Measurements from ENCODE around the gene DNA2.

The DNA2 gene

GRCh38 chr10:68385740-68386139 is 86.0 kb downstream of the DNA2 start:
- Histone ChIP-seq H3F3A (ENCODE audit: insufficient read depth) (no peaks in the 10 kb centered on the region), H3K79me2 (ENCODE audit: insufficient read depth, low read length) (no peaks in the 10 kb centered on the region), H3K9ac (ENCODE audit: low read length) (no peak overlapping the region), H3K9me3 (ENCODE audit: insufficient read depth, low read length) (no peaks in the 10 kb centered on the region), H3K36me3 (ENCODE audit: low read length) (0 out of 2 replicates have a peak, but pooled peaks cover 2% of the 10 kb centered on the region), H3K4me2 (ENCODE audit: low read depth, low read length, poor library complexity, severe bottlenecking) (no peak overlapping the region), H4K20me1 (ENCODE audit: low read depth, low read length) (no peaks in the 10 kb centered on the region), H3K4me3 (ENCODE audit: insufficient read depth, low read length, poor library complexity, severe bottlenecking) (no peak overlapping the region), H3K9me2 (replicated peaks; ENCODE audit: insufficient read depth, low read length) (no peaks in the 10 kb centered on the region), H3K27ac (ENCODE audit: low read depth, low read length) (no peak overlapping the region), H2AFZ (ENCODE audit: low read depth, low read length, severe bottlenecking) (no peak overlapping the region), H3K27me3 (ENCODE audit: low read length) (no peaks in the 10 kb centered on the region)
- TF ChIP-seq EZH2phosphoT487 (conservative IDR thresholded peaks at IDR 0.05; ENCODE audit: low read length) (no peak), CTCF (IDR thresholded peaks at IDR 0.05; ENCODE audit: insufficient read depth, low read length, poor library complexity, severe bottlenecking) (no peak)

- Histone ChIP-seq H3K36me3 (ENCODE audit: low read length) (peaks cover 12% of the 10 kb centered on the region; the same call in 1 of the 2 replicates), H3K27me3 (ENCODE audit: low read length) (no peaks in the 10 kb centered on the region)
Measured at GRCh38 chr10:68371604-68372003, 100.2 kb downstream of the DNA2 start.

GRCh38 chr10:68367121-68367520 is 104.7 kb downstream of the DNA2 start:
- H3K9me2 ChIP-seq (replicated peaks; ENCODE audit: insufficient read depth, low read length): no peaks in the 10 kb centered on the region
- TF ChIP-seq CTCF (IDR thresholded peaks at IDR 0.05; ENCODE audit: insufficient read depth, low read length, poor library complexity, severe bottlenecking): no peak
- no peak for TF ChIP-seq EZH2phosphoT487 (conservative IDR thresholded peaks at IDR 0.05; ENCODE audit: low read length)
- H3K36me3 ChIP-seq (ENCODE audit: low read length): peaks cover 8% of the 10 kb centered on the region; the same call in 1 of the 2 replicates
- peaks cover 6% of the 10 kb centered on the region; the same call in 1 of the 2 replicates for H3K9me3 ChIP-seq (ENCODE audit: insufficient read depth, low read length)
- no peak overlapping the region for H2AFZ ChIP-seq (ENCODE audit: low read depth, low read length, severe bottlenecking)
- no peak overlapping the region for H3K4me3 ChIP-seq (ENCODE audit: insufficient read depth, low read length, poor library complexity, severe bottlenecking)
- no peak overlapping the region for H3K9ac ChIP-seq (ENCODE audit: low read length)
- no peaks in the 10 kb centered on the region for H3K27me3 ChIP-seq (ENCODE audit: low read length)
- no peak overlapping the region for H3K4me2 ChIP-seq (ENCODE audit: low read depth, low read length, poor library complexity, severe bottlenecking)
- H4K20me1 ChIP-seq (ENCODE audit: low read depth, low read length): no peaks in the 10 kb centered on the region
- H3F3A ChIP-seq (ENCODE audit: insufficient read depth): no peaks in the 10 kb centered on the region
- no peak overlapping the region for H3K27ac ChIP-seq (ENCODE audit: low read depth, low read length)
- H3K79me2 ChIP-seq (ENCODE audit: insufficient read depth, low read length): no peaks in the 10 kb centered on the region

More at GRCh38 chr10:68371604-68372003, 100.2 kb downstream of the DNA2 start:
- no peak overlapping the region for H3K9ac ChIP-seq (ENCODE audit: low read length)
- H3K4me2 ChIP-seq (ENCODE audit: low read depth, low read length, poor library complexity, severe bottlenecking): no peak overlapping the region
- no peaks in the 10 kb centered on the region for H3K79me2 ChIP-seq (ENCODE audit: insufficient read depth, low read length)
- H3K9me2 ChIP-seq (replicated peaks; ENCODE audit: insufficient read depth, low read length): no peaks in the 10 kb centered on the region
- no peak for TF ChIP-seq EZH2phosphoT487 (conservative IDR thresholded peaks at IDR 0.05; ENCODE audit: low read length)
- no peak for TF ChIP-seq CTCF (IDR thresholded peaks at IDR 0.05; ENCODE audit: insufficient read depth, low read length, poor library complexity, severe bottlenecking)
- no peak overlapping the region for H3K4me3 ChIP-seq (ENCODE audit: insufficient read depth, low read length, poor library complexity, severe bottlenecking)
- no peak overlapping the region for H3K27ac ChIP-seq (ENCODE audit: low read depth, low read length)
- H2AFZ ChIP-seq (ENCODE audit: low read depth, low read length, severe bottlenecking): no peak overlapping the region
- H4K20me1 ChIP-seq (ENCODE audit: low read depth, low read length): no peaks in the 10 kb centered on the region
- H3K9me3 ChIP-seq (ENCODE audit: insufficient read depth, low read length): peaks cover 6% of the 10 kb centered on the region; the same call in 1 of the 2 replicates
- H3F3A ChIP-seq (ENCODE audit: insufficient read depth): no peaks in the 10 kb centered on the region
